ENCODE measurements around the gene TSFM.

Gene TSFM

GRCh38 chr12:57795354-57795753, 12.8 kb downstream of the TSFM start:
- H3K36me3 ChIP-seq (ENCODE audit: insufficient read depth, low read length): peaks cover 51% of the 10 kb centered on the region
- no peak overlapping the region for H3K9ac ChIP-seq (ENCODE audit: low read length)

DNA sequence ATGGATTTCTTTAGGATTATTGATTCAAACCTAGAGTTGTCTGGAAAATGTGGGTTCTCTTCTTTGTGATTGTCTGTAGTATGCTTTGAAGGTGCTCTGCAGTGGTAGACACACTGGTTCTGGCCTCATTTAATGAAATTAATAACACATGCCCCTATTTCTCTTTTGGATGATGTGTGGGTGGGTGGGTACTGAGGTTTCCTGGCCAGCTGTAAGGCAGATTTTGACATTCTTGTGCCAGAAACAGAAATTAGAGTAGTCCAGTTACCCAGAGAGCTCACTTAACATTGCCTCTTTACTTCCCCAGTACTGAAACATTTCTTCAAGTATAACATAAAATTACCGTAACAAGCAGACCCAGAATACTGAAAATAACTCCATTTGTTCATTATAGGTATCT, 14.4 kb downstream of the TSFM start:
- peaks cover 47% of the 10 kb centered on the region for H3K36me3 ChIP-seq (ENCODE audit: insufficient read depth, low read length)

More at GRCh38 chr12:57795354-57795753, 12.8 kb downstream of the TSFM start:
- no peaks in the 10 kb centered on the region for H3K4me1 ChIP-seq (ENCODE audit: insufficient read depth, low read length)
- H3K9me3 ChIP-seq (ENCODE audit: low read length): no peaks in the 10 kb centered on the region
- H3K27ac ChIP-seq (ENCODE audit: low read depth, low read length): no peak overlapping the region
- H3K27me3 ChIP-seq (ENCODE audit: control insufficient read depth in 1 of 2, insufficient read depth in 2 of 2, low read length in 2 of 2): no peaks in the 10 kb centered on the region
- H3K4me3 ChIP-seq (ENCODE audit: low read depth in 1 of 2, low read length in 2 of 2): no peak overlapping the region

DNA sequence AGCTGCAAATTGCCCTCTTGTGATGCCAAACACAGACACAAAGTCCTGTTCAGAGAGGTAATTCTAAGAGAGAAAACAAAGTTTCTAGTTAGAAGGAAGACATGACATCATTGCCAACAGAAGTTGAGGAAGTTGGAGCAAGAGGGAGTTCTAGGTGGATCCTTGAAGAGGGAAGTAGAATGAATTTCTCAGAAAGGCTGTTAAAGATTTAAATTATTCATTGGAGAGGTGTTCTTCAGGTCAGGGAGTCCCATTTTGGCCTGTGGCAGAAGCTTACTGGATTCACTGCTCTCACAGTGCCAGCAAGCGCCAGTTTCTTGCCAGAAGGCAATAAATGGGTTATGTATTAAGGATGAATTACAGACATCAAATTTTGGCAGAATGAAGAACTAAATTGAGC, 15.3 kb downstream of the TSFM start:
- H3K27me3 ChIP-seq (ENCODE audit: control insufficient read depth in 1 of 2, insufficient read depth in 2 of 2, low read length in 2 of 2): no peaks in the 10 kb centered on the region
- no peaks in the 10 kb centered on the region for H3K9me3 ChIP-seq (ENCODE audit: low read length)
- no peak overlapping the region for H3K27ac ChIP-seq (ENCODE audit: low read depth, low read length)
- H3K9ac ChIP-seq (ENCODE audit: low read length): no peak overlapping the region
- H3K4me1 ChIP-seq (ENCODE audit: insufficient read depth, low read length): no peaks in the 10 kb centered on the region
- H3K4me3 ChIP-seq (ENCODE audit: low read depth in 1 of 2, low read length in 2 of 2): no peak overlapping the region
- peaks cover 56% of the 10 kb centered on the region for H3K36me3 ChIP-seq (ENCODE audit: insufficient read depth, low read length)

More for the DNA sequence above, 14.4 kb downstream of the TSFM start:
- no peak overlapping the region for H3K9ac ChIP-seq (ENCODE audit: low read length)
- no peaks in the 10 kb centered on the region for H3K4me1 ChIP-seq (ENCODE audit: insufficient read depth, low read length)
- H3K9me3 ChIP-seq (ENCODE audit: low read length): no peaks in the 10 kb centered on the region
- no peak overlapping the region for H3K4me3 ChIP-seq (ENCODE audit: low read depth in 1 of 2, low read length in 2 of 2)
- H3K27me3 ChIP-seq (ENCODE audit: control insufficient read depth in 1 of 2, insufficient read depth in 2 of 2, low read length in 2 of 2): no peaks in the 10 kb centered on the region
- H3K27ac ChIP-seq (ENCODE audit: low read depth, low read length): no peak overlapping the region

- H3K4me3 ChIP-seq (ENCODE audit: low read depth in 1 of 2, low read length in 2 of 2): no peak overlapping the region
- H3K27me3 ChIP-seq (ENCODE audit: control insufficient read depth in 1 of 2, insufficient read depth in 2 of 2, low read length in 2 of 2): no peaks in the 10 kb centered on the region
- H3K9ac ChIP-seq (ENCODE audit: low read length): no peak overlapping the region
- no peaks in the 10 kb centered on the region for H3K9me3 ChIP-seq (ENCODE audit: low read length)
- H3K4me1 ChIP-seq (ENCODE audit: insufficient read depth, low read length): no peaks in the 10 kb centered on the region
- H3K36me3 ChIP-seq (ENCODE audit: insufficient read depth, low read length): peaks cover 44% of the 10 kb centered on the region
- no peak overlapping the region for H3K27ac ChIP-seq (ENCODE audit: low read depth, low read length)
Measured at GRCh38 chr12:57800965-57801364, 18.4 kb downstream of the TSFM start.

GRCh38 chr12:57802607-57803006, 20.0 kb downstream of the TSFM start:
- Histone ChIP-seq H3K36me3 (ENCODE audit: insufficient read depth, low read length) (peaks cover 47% of the 10 kb centered on the region), H3K9ac (ENCODE audit: low read length) (no peak overlapping the region), H3K9me3 (ENCODE audit: low read length) (no peaks in the 10 kb centered on the region), H3K4me3 (ENCODE audit: low read depth in 1 of 2, low read length in 2 of 2) (no peak overlapping the region), H3K27ac (ENCODE audit: low read depth, low read length) (no peak overlapping the region), H3K4me1 (ENCODE audit: insufficient read depth, low read length) (no peaks in the 10 kb centered on the region), H3K27me3 (ENCODE audit: control insufficient read depth in 1 of 2, insufficient read depth in 2 of 2, low read length in 2 of 2) (no peaks in the 10 kb centered on the region)

GRCh38 chr12:57803319-57803893, 20.8 kb downstream of the TSFM start:
- Histone ChIP-seq H3K4me1 (ENCODE audit: insufficient read depth, low read length) (no peaks in the 10 kb centered on the region), H3K9me3 (ENCODE audit: low read length) (no peaks in the 10 kb centered on the region), H3K27ac (ENCODE audit: low read depth, low read length) (peak overlapping the region; percentile 49), H3K9ac (ENCODE audit: low read length) (no peak overlapping the region), H3K27me3 (ENCODE audit: control insufficient read depth in 1 of 2, insufficient read depth in 2 of 2, low read length in 2 of 2) (no peaks in the 10 kb centered on the region), H3K4me3 (ENCODE audit: low read depth in 1 of 2, low read length in 2 of 2) (no peak overlapping the region), H3K36me3 (ENCODE audit: insufficient read depth, low read length) (peaks cover 55% of the 10 kb centered on the region)

GRCh38 chr12:57806677-57807076, 24.1 kb downstream of the TSFM start:
- no peak overlapping the region for H3K4me3 ChIP-seq (ENCODE audit: low read depth in 1 of 2, low read length in 2 of 2)
- H3K4me1 ChIP-seq (ENCODE audit: insufficient read depth, low read length): no peaks in the 10 kb centered on the region
- no peak overlapping the region for H3K27ac ChIP-seq (ENCODE audit: low read depth, low read length)
- H3K36me3 ChIP-seq (ENCODE audit: insufficient read depth, low read length): peaks cover 66% of the 10 kb centered on the region
- no peaks in the 10 kb centered on the region for H3K9me3 ChIP-seq (ENCODE audit: low read length)
- no peaks in the 10 kb centered on the region for H3K27me3 ChIP-seq (ENCODE audit: control insufficient read depth in 1 of 2, insufficient read depth in 2 of 2, low read length in 2 of 2)
- no peak overlapping the region for H3K9ac ChIP-seq (ENCODE audit: low read length)

- H3K4me1 ChIP-seq (ENCODE audit: insufficient read depth, low read length): no peaks in the 10 kb centered on the region
- no peak overlapping the region for H3K4me3 ChIP-seq (ENCODE audit: low read depth in 1 of 2, low read length in 2 of 2)
- H3K36me3 ChIP-seq (ENCODE audit: insufficient read depth, low read length): peaks cover 60% of the 10 kb centered on the region
- no peak overlapping the region for H3K9ac ChIP-seq (ENCODE audit: low read length)
- H3K27me3 ChIP-seq (ENCODE audit: control insufficient read depth in 1 of 2, insufficient read depth in 2 of 2, low read length in 2 of 2): no peaks in the 10 kb centered on the region
- no peak overlapping the region for H3K27ac ChIP-seq (ENCODE audit: low read depth, low read length)
- no peaks in the 10 kb centered on the region for H3K9me3 ChIP-seq (ENCODE audit: low read length)
Measured at GRCh38 chr12:57807285-57807684, 24.7 kb downstream of the TSFM start.

DNA sequence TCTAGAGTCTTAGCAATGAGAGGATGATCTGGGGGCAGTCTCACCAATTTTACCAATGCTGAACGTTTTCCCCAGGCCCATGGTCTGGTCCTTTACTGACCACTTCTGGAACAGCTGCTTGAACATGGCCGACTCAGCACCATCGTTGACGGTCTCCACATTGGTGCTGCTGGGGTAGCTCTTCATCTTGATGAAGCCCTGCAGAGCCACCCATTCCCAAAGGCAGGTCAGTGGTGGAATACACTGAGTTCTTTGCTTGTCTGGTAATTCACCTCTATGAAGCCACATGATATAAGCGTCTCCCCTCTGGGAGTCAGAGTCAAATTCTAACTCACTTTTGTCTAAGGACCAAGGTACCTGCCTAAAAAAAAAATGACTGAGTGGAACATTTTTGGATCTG, 25.8 kb downstream of the TSFM start:
- Histone ChIP-seq H3K9ac (ENCODE audit: low read length) (no peak overlapping the region), H3K9me3 (ENCODE audit: low read length) (no peaks in the 10 kb centered on the region), H3K27me3 (ENCODE audit: control insufficient read depth in 1 of 2, insufficient read depth in 2 of 2, low read length in 2 of 2) (no peaks in the 10 kb centered on the region), H3K4me3 (ENCODE audit: low read depth in 1 of 2, low read length in 2 of 2) (no peak overlapping the region), H3K27ac (ENCODE audit: low read depth, low read length) (no peak overlapping the region), H3K36me3 (ENCODE audit: insufficient read depth, low read length) (peaks cover 60% of the 10 kb centered on the region), H3K4me1 (ENCODE audit: insufficient read depth, low read length) (no peaks in the 10 kb centered on the region)

- Histone ChIP-seq H3K4me3 (ENCODE audit: low read depth in 1 of 2, low read length in 2 of 2) (no peak overlapping the region), H3K9ac (ENCODE audit: low read length) (no peak overlapping the region), H3K36me3 (ENCODE audit: insufficient read depth, low read length) (peaks cover 60% of the 10 kb centered on the region), H3K9me3 (ENCODE audit: low read length) (no peaks in the 10 kb centered on the region), H3K27ac (ENCODE audit: low read depth, low read length) (no peak overlapping the region), H3K27me3 (ENCODE audit: control insufficient read depth in 1 of 2, insufficient read depth in 2 of 2, low read length in 2 of 2) (no peaks in the 10 kb centered on the region), H3K4me1 (ENCODE audit: insufficient read depth, low read length) (peaks cover 4% of the 10 kb centered on the region)
Measured at GRCh38 chr12:57809425-57809824, 26.8 kb downstream of the TSFM start.

DNA sequence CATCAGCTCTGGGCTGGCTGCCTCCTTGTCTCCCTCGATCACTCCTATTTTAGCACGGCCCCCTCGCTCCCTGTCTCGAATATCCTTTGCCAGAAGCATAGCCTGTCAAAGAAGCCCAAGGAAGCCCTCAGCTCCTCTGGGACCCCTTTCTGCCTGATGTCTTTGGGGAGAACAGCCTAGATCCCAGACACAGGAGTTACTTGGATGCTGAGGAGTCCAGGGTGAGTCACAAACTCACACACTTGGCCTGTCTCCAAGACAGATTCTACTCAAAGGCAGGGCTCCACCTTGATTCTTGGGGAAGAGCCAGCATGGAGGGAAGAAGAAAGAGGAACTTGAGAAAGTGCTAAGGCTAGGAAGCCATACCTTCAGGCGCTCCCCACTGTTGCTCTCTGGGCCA, 27.9 kb downstream of the TSFM start:
- H3K9ac ChIP-seq (ENCODE audit: low read length): no peak overlapping the region
- H3K27me3 ChIP-seq (ENCODE audit: control insufficient read depth in 1 of 2, insufficient read depth in 2 of 2, low read length in 2 of 2): no peaks in the 10 kb centered on the region
- no peaks in the 10 kb centered on the region for H3K9me3 ChIP-seq (ENCODE audit: low read length)
- no peak overlapping the region for H3K4me3 ChIP-seq (ENCODE audit: low read depth in 1 of 2, low read length in 2 of 2)
- H3K36me3 ChIP-seq (ENCODE audit: insufficient read depth, low read length): peaks cover 60% of the 10 kb centered on the region
- no peak overlapping the region for H3K27ac ChIP-seq (ENCODE audit: low read depth, low read length)
- peaks cover 9% of the 10 kb centered on the region for H3K4me1 ChIP-seq (ENCODE audit: insufficient read depth, low read length)

GRCh38 chr12:57811028-57811755, 28.6 kb downstream of the TSFM start:
- H3K9me3 ChIP-seq (ENCODE audit: low read length): no peaks in the 10 kb centered on the region
- peaks cover 16% of the 10 kb centered on the region for H3K4me1 ChIP-seq (ENCODE audit: insufficient read depth, low read length)
- H3K27ac ChIP-seq (ENCODE audit: low read depth, low read length): no peak overlapping the region
- no peak overlapping the region for H3K4me3 ChIP-seq (ENCODE audit: low read depth in 1 of 2, low read length in 2 of 2)
- H3K9ac ChIP-seq (ENCODE audit: low read length): no peak overlapping the region
- H3K36me3 ChIP-seq (ENCODE audit: insufficient read depth, low read length): peaks cover 58% of the 10 kb centered on the region
- H3K27me3 ChIP-seq (ENCODE audit: control insufficient read depth in 1 of 2, insufficient read depth in 2 of 2, low read length in 2 of 2): no peaks in the 10 kb centered on the region
